Activated B cell treated with CpG ODN at 0.5 μM for 24 hours (primary cell): ENCODE measurements around the gene AFF1. TPM values are rescaled to one million over a fixed set of nuclear protein-coding genes. Genes with fewer than 3 reads are reported as not detected.
A peak's percentile ranks its signal among the peaks of the same experiment; 100 is the strongest.

Experiments
- ATAC-seq: fragments of 200-7000 bp; cut with Tn5 transposase; one replicate; pipeline ENCODE4 v1.10.0; 2021; ENCODE audit warnings: low read depth, mild to moderate bottlenecking, moderate library complexity
- CTCF ChIA-PET: fragments of 350-600 bp; sonication (Branson Sonifier 250); formaldehyde crosslinking; loops from one replicate; lab custom pipeline; 2021; ENCODE audit warnings: antibody characterized with exemption; lab: Charles Lee
- POLR2A ChIA-PET: fragments of 350-600 bp; sonication (Branson Sonifier 250); formaldehyde crosslinking; loops from one replicate; lab custom pipeline; 2021; ENCODE audit warnings: antibody characterized with exemption; lab: Charles Lee
- DNase-seq: peaks from one replicate; pipeline ENCODE4 v3.0.0; 2022
- H3K27ac Mint-ChIP-seq: one replicate; pipeline ENCODE4 v1.8.0; 2020; ENCODE audit warnings: mixed read lengths
- H3K27me3 Mint-ChIP-seq: one replicate; pipeline ENCODE4 v1.8.0; 2021; ENCODE audit warnings: mixed read lengths
- H3K36me3 Mint-ChIP-seq: one replicate; pipeline ENCODE4 v1.8.0; 2021; ENCODE audit warnings: low read depth, mixed read lengths
- H3K4me1 Mint-ChIP-seq: one replicate; pipeline ENCODE4 v1.8.0; 2021; ENCODE audit warnings: mixed read lengths
- H3K4me3 Mint-ChIP-seq: one replicate; pipeline ENCODE4 v1.8.0; 2020; ENCODE audit warnings: mild to moderate bottlenecking, mixed read lengths
- H3K9me3 Mint-ChIP-seq: one replicate; pipeline ENCODE4 v1.8.0; 2020; ENCODE audit warnings: mixed read lengths
- intact Hi-C: fragments of 100-400 bp; cut with micrococcal nuclease; formaldehyde crosslinking; loops from one replicate; pipeline ENCODE4 v1.15.1; 2024
- total RNA-seq: library from RNA; stranded (reverse); gene quantifications from 2 replicates; pipeline ENCODE4 v1.2.3, GENCODE V29; 2022
- TF ChIP-seq, protein P1 (sequence below): fragments of 200-600 bp; IDR thresholded peaks from one replicate; pipeline ENCODE4 v1.8.0; 2022; ENCODE audit warnings: antibody characterized with exemption, mild to moderate bottlenecking

Gene AFF1
- total RNA-seq, 1 donor from 2014 or later = 60.8 TPM

DNA sequence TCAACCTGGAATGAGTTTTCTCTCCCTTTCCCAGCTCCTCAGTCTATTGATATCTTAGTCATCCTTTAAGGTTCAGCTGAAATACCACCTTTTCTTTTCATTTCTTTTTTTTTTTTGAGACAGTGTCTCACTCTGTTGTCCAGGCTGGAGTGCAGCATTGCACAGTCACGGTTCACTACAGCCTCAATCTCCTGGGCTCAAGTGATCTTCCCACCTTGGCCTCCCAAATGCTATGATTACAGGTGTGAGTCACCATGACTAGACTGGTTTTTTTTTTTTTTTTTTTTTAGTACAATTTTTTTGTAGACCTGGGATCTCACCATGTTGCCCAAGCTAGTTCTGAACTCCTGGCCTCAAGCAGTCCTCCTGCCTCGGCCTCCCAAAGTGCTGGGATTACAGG, 28.9 kb downstream of the AFF1 start:
- Mint-ChIP-seq H3K27me3 (no peaks in the 10 kb centered on the region), H3K27ac (no peak overlapping the region), H3K9me3 (no peaks in the 10 kb centered on the region), H3K4me1 (peaks cover 40% of the 10 kb centered on the region), H3K36me3 (no peaks in the 10 kb centered on the region), H3K4me3 (no peak overlapping the region)
- intact Hi-C loops = no loop called here
- TF ChIP-seq, protein P1, sequence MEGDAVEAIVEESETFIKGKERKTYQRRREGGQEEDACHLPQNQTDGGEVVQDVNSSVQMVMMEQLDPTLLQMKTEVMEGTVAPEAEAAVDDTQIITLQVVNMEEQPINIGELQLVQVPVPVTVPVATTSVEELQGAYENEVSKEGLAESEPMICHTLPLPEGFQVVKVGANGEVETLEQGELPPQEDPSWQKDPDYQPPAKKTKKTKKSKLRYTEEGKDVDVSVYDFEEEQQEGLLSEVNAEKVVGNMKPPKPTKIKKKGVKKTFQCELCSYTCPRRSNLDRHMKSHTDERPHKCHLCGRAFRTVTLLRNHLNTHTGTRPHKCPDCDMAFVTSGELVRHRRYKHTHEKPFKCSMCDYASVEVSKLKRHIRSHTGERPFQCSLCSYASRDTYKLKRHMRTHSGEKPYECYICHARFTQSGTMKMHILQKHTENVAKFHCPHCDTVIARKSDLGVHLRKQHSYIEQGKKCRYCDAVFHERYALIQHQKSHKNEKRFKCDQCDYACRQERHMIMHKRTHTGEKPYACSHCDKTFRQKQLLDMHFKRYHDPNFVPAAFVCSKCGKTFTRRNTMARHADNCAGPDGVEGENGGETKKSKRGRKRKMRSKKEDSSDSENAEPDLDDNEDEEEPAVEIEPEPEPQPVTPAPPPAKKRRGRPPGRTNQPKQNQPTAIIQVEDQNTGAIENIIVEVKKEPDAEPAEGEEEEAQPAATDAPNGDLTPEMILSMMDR = no peak
- DNase-seq (no peak), ATAC-seq (no peak)
- ChIA-PET CTCF (interaction anchor here (0.6 kb wide), 1 partner anchor 25 kb away, joined by 3 read pairs; no protein-coding TSS in a partner anchor), POLR2A (interaction anchor here (0.7 kb wide), 1 partner anchor 22 kb away, joined by 5 read pairs; no protein-coding TSS in a partner anchor)

DNA sequence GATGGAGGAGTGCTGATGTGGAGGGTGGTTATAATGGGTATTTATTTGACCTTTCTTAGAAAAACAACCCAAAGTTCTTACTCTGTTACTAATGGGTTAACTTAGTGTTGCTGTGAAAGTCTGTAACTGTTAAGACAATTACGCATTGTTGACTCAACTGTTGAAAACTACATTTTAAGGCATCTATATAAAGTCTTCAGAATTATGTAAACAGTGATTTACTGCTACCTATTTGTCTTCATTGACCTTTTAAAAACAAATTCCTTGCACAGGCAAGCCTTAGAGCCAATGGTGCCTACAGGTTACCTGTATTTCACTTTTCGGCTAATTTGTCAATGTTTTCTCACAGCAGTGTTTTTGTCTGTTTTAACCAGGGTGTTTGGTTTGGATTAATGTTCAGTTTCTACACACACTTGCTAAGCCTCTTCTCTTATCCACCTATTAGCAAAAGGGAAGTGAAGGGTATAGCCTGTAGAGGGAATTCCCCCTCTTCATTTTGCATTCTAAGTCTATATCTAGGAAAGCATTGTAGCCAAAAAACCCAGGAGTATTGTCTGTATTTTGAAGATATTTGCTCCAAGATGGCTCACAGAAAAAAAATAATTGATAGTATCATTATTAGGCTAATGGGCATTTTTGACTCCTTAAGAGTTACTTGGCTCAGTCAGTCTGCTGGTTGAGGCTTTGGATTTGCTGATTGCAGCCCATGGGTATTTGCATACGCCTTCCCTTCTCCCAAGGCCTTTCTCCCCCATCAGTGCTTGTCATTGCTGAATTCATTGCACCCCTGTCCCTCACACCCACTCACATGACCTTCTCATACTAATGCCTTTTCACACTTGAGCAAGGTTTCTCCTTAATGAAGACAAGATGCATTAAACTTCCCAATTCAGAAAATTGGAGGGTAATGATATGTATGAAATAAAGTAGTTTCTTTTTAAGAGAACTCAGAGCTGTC, 30.5 kb downstream of the AFF1 start:
- H3K4me1 Mint-ChIP-seq = peaks cover 25% of the 10 kb centered on the region
- DNase-seq = no peak

DNA sequence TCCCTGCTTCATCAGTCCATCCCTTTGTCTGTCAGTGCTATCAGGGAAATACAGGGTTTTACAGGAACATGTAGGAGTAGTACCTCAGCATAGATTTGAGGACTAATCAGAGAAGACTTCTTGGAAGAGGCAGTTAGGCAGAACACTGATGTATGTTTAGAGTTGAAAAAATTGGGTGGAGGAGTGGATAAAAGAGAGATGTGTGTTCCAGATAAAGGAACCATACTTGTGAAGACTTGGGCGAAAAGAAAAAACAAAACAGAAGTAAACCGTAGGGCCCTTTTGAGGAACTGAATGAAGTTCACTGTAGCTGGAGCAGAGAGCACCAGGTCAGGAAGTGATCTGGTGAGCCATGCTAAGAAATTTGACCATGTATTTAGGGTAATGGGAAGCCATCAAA, 32.3 kb downstream of the AFF1 start:
- H3K27ac Mint-ChIP-seq = no peak overlapping the region
- H3K4me3 Mint-ChIP-seq = no peak overlapping the region
- H3K36me3 Mint-ChIP-seq = no peaks in the 10 kb centered on the region
- CTCF ChIA-PET = interaction anchor here (1.0 kb wide), 1 partner anchor 10 kb away, joined by 3 read pairs; no protein-coding TSS in a partner anchor
- peak; percentile 23 for ATAC-seq
- POLR2A ChIA-PET = no interaction called here
- H3K4me1 Mint-ChIP-seq = peaks cover 9% of the 10 kb centered on the region
- no peaks in the 10 kb centered on the region for H3K9me3 Mint-ChIP-seq
- intact Hi-C loops = loop anchor here (1.0 kb wide), 1 partner anchor 11 kb away; no protein-coding TSS in a partner anchor
- TF ChIP-seq, protein P1 = no peak
- DNase-seq = no peak
- no peaks in the 10 kb centered on the region for H3K27me3 Mint-ChIP-seq

More for the DNA sequence above, 30.5 kb downstream of the AFF1 start:
- no peak overlapping the region for H3K4me3 Mint-ChIP-seq
- CTCF ChIA-PET = no interaction called here
- ATAC-seq = peak; percentile 74
- intact Hi-C loops = loop anchor here (1.0 kb wide), 2 partner anchors 29 to 41 kb away; no protein-coding TSS in a partner anchor
- no peaks in the 10 kb centered on the region for H3K9me3 Mint-ChIP-seq
- POLR2A ChIA-PET = interaction anchor here (1.1 kb wide), 1 partner anchor 254 kb away, joined by 3 read pairs; no protein-coding TSS in a partner anchor
- TF ChIP-seq, protein P1 = no peak
- H3K27ac Mint-ChIP-seq = no peak overlapping the region
- H3K27me3 Mint-ChIP-seq = no peaks in the 10 kb centered on the region
- H3K36me3 Mint-ChIP-seq = no peaks in the 10 kb centered on the region

DNA sequence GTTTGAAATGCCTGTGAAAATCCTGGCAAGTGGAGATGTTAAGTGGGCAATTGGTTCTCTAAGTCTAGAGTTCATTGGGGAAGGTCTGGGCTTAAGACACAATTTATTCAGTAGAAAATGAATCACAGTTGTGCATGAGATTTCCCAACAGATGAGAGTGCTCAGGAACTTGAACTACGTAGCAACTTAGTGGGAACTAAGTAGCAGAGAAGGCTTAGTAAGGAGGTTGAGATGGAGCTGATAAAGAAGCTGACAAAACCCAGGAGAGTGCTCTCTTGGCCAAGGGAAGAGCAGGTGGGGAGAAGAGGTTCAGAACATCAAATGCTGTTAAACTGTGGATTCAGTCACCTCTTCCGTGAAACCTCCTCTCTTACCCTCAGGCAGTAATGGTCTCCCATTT, 33.0 kb downstream of the AFF1 start:
- TF ChIP-seq, protein P1 = no peak
- POLR2A ChIA-PET = no interaction called here
- Mint-ChIP-seq H3K27me3 (no peaks in the 10 kb centered on the region), H3K36me3 (no peaks in the 10 kb centered on the region), H3K4me3 (no peak overlapping the region), H3K27ac (no peak overlapping the region), H3K9me3 (no peaks in the 10 kb centered on the region), H3K4me1 (peaks cover 6% of the 10 kb centered on the region)
- DNase-seq = no peak
- intact Hi-C loops = loop anchor here (1.0 kb wide), 1 partner anchor 11 kb away; no protein-coding TSS in a partner anchor
- CTCF ChIA-PET = interaction anchor here (1.0 kb wide), 1 partner anchor 11 kb away, joined by 3 read pairs; no protein-coding TSS in a partner anchor
- no peak for ATAC-seq

DNA sequence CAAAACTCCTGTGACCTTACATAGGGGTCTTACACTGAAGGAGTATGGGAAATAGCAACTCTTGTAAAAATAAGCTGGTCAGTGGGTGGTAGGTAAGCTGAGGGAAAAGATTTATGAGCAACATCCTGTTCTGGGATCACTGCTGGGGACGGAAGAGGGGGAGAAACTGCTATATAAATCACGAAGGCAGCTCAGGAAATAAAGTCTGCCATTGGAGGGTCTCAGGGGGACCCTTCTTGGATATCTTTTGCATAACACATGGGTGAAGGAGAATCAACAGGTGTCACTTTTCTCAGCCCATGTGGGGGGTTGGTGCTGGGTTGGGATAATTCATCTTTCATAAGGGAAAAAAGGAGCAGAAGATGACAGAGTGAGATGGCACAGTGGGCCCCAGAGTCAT, 33.7 kb downstream of the AFF1 start:
- H3K9me3 Mint-ChIP-seq = no peaks in the 10 kb centered on the region
- intact Hi-C loops = no loop called here
- ChIA-PET CTCF (no interaction called here), POLR2A (no interaction called here)
- H3K4me3 Mint-ChIP-seq = no peak overlapping the region
- peaks cover 4% of the 10 kb centered on the region for H3K4me1 Mint-ChIP-seq
- TF ChIP-seq, protein P1 = no peak
- ATAC-seq = no peak
- H3K27me3 Mint-ChIP-seq = no peaks in the 10 kb centered on the region
- no peaks in the 10 kb centered on the region for H3K36me3 Mint-ChIP-seq
- DNase-seq = no peak
- H3K27ac Mint-ChIP-seq = no peak overlapping the region
